ENCODE measurements around the gene DLGAP1.
"Not testable (repeated sequence)": the region's sequence is repeated elsewhere in the genome, so short reads cannot be mapped to it uniquely, and the experiment has no call there.

DLGAP1 gene

GRCh38 chr18:3585656-3586509 lies 869.2 kb downstream of the DLGAP1 start:
- peak overlapping the region; percentile 86 for H3K4me2 ChIP-seq (ENCODE audit: low read length)

GRCh38 chr18:3584897-3585460 lies 870.1 kb downstream of the DLGAP1 start:
- no peak overlapping the region for H2AFZ ChIP-seq (ENCODE audit: low read depth, low read length)
- no peaks in the 10 kb centered on the region for H3K79me2 ChIP-seq (ENCODE audit: low read length)
- H3K4me1 ChIP-seq (ENCODE audit: low read length) = peaks cover 54% of the 10 kb centered on the region
- no peaks in the 10 kb centered on the region for H3K9me3 ChIP-seq (ENCODE audit: insufficient read depth, low read length)
- peak overlapping the region; percentile 95 for H3K27ac ChIP-seq (ENCODE audit: low read length)
- H3K4me3 ChIP-seq (ENCODE audit: low read length) = peak overlapping the region; percentile 18; the same call in 1 of the 2 replicates
- no peaks in the 10 kb centered on the region for H4K20me1 ChIP-seq (ENCODE audit: insufficient read depth, low read length)
- H3K27me3 ChIP-seq (ENCODE audit: low read depth, low read length) = no peaks in the 10 kb centered on the region
- TF ChIP-seq EZH2phosphoT487 (IDR thresholded peaks at IDR 0.05; ENCODE audit: low read depth) (no peak), CTCF (IDR thresholded peaks at IDR 0.05; ENCODE audit: low read depth, low read length) (no peak)
- peak overlapping the region; percentile 93 for H3K9ac ChIP-seq (ENCODE audit: low read length)
- no peaks in the 10 kb centered on the region for H3K36me3 ChIP-seq (replicated peaks; ENCODE audit: low read depth, low read length)
- peak overlapping the region; percentile 86 for H3K4me2 ChIP-seq (ENCODE audit: low read length)

More at GRCh38 chr18:3585656-3586509, 869.2 kb downstream of the DLGAP1 start:
- Histone ChIP-seq H3K9ac (ENCODE audit: low read length) (peak overlapping the region; percentile 93), H3K79me2 (ENCODE audit: low read length) (no peaks in the 10 kb centered on the region), H4K20me1 (ENCODE audit: insufficient read depth, low read length) (no peaks in the 10 kb centered on the region), H2AFZ (ENCODE audit: low read depth, low read length) (no peak overlapping the region), H3K27ac (ENCODE audit: low read length) (peak overlapping the region; percentile 95), H3K27me3 (ENCODE audit: low read depth, low read length) (no peaks in the 10 kb centered on the region), H3K36me3 (replicated peaks; ENCODE audit: low read depth, low read length) (no peaks in the 10 kb centered on the region), H3K4me1 (ENCODE audit: low read length) (peaks cover 60% of the 10 kb centered on the region), H3K9me3 (ENCODE audit: insufficient read depth, low read length) (no peaks in the 10 kb centered on the region), H3K4me3 (ENCODE audit: low read length) (peak overlapping the region; percentile 68)
- TF ChIP-seq EZH2phosphoT487 (IDR thresholded peaks at IDR 0.05; ENCODE audit: low read depth) (no peak), CTCF (IDR thresholded peaks at IDR 0.05; ENCODE audit: low read depth, low read length) (peak; percentile 94)

GRCh38 chr18:3584266-3584861 lies 870.7 kb downstream of the DLGAP1 start:
- H3K79me2 ChIP-seq (ENCODE audit: low read length) = no peaks in the 10 kb centered on the region
- no peak for TF ChIP-seq EZH2phosphoT487 (IDR thresholded peaks at IDR 0.05; ENCODE audit: low read depth)
- TF ChIP-seq CTCF (IDR thresholded peaks at IDR 0.05; ENCODE audit: low read depth, low read length) = no peak
- H3K4me3 ChIP-seq (ENCODE audit: low read length) = peak overlapping the region; percentile 1; the same call in 1 of the 2 replicates
- H3K4me1 ChIP-seq (ENCODE audit: low read length) = peaks cover 50% of the 10 kb centered on the region
- no peaks in the 10 kb centered on the region for H3K27me3 ChIP-seq (ENCODE audit: low read depth, low read length)
- no peaks in the 10 kb centered on the region for H3K9me3 ChIP-seq (ENCODE audit: insufficient read depth, low read length)
- peak overlapping the region; percentile 93; the same call in 1 of the 2 replicates for H3K9ac ChIP-seq (ENCODE audit: low read length)
- peak overlapping the region; percentile 86 for H3K4me2 ChIP-seq (ENCODE audit: low read length)
- H4K20me1 ChIP-seq (ENCODE audit: insufficient read depth, low read length) = no peaks in the 10 kb centered on the region
- H3K36me3 ChIP-seq (replicated peaks; ENCODE audit: low read depth, low read length) = no peaks in the 10 kb centered on the region
- H2AFZ ChIP-seq (ENCODE audit: low read depth, low read length) = no peak overlapping the region
- peak overlapping the region; percentile 95 for H3K27ac ChIP-seq (ENCODE audit: low read length)

- H3K27ac ChIP-seq (ENCODE audit: low read length) = peak overlapping the region; percentile 95
- no peak overlapping the region for H3K4me2 ChIP-seq (ENCODE audit: low read length)
- no peaks in the 10 kb centered on the region for H3K9me3 ChIP-seq (ENCODE audit: insufficient read depth, low read length)
- no peaks in the 10 kb centered on the region for H3K36me3 ChIP-seq (replicated peaks; ENCODE audit: low read depth, low read length)
- H3K79me2 ChIP-seq (ENCODE audit: low read length) = no peaks in the 10 kb centered on the region
- no peaks in the 10 kb centered on the region for H4K20me1 ChIP-seq (ENCODE audit: insufficient read depth, low read length)
- H3K4me1 ChIP-seq (ENCODE audit: low read length) = peaks cover 46% of the 10 kb centered on the region
- H2AFZ ChIP-seq (ENCODE audit: low read depth, low read length) = peak overlapping the region; percentile 60; the same call in 1 of the 2 replicates
- H3K9ac ChIP-seq (ENCODE audit: low read length) = peak overlapping the region; percentile 3; the same call in 1 of the 2 replicates
- TF ChIP-seq CTCF (IDR thresholded peaks at IDR 0.05; ENCODE audit: low read depth, low read length) = no peak
- no peak for TF ChIP-seq EZH2phosphoT487 (IDR thresholded peaks at IDR 0.05; ENCODE audit: low read depth)
- no peaks in the 10 kb centered on the region for H3K27me3 ChIP-seq (ENCODE audit: low read depth, low read length)
- no peak overlapping the region for H3K4me3 ChIP-seq (ENCODE audit: low read length)
Measured at GRCh38 chr18:3583873-3584247, 871.2 kb downstream of the DLGAP1 start.

- not testable (repeated sequence) for H3K36me3 ChIP-seq (replicated peaks; ENCODE audit: low read depth, low read length); H3K4me2 ChIP-seq (ENCODE audit: low read length); H3K27me3 ChIP-seq (ENCODE audit: low read depth, low read length); H3K79me2 ChIP-seq (ENCODE audit: low read length); H4K20me1 ChIP-seq (ENCODE audit: insufficient read depth, low read length); H3K9me3 ChIP-seq (ENCODE audit: insufficient read depth, low read length); H3K4me3 ChIP-seq (ENCODE audit: low read length)
- peak overlapping the region; percentile 3; the same call in 1 of the 2 replicates for H3K9ac ChIP-seq (ENCODE audit: low read length)
- H3K4me1 ChIP-seq (ENCODE audit: low read length) = peaks cover 46% of the 10 kb centered on the region
- peak overlapping the region; percentile 60; the same call in 1 of the 2 replicates for H2AFZ ChIP-seq (ENCODE audit: low read depth, low read length)
- peak overlapping the region; percentile 95 for H3K27ac ChIP-seq (ENCODE audit: low read length)
Measured at GRCh38 chr18:3583106-3583872, 871.8 kb downstream of the DLGAP1 start.
